ENCODE measurements around the gene IL34. TPM values are rescaled to one million over a fixed set of nuclear protein-coding genes. Genes with fewer than 3 reads are reported as not detected.

IL34 gene
- total RNA-seq, 6 donors from 2014 or later: 3.0 to 32.1 (median 14.8) TPM

DNA sequence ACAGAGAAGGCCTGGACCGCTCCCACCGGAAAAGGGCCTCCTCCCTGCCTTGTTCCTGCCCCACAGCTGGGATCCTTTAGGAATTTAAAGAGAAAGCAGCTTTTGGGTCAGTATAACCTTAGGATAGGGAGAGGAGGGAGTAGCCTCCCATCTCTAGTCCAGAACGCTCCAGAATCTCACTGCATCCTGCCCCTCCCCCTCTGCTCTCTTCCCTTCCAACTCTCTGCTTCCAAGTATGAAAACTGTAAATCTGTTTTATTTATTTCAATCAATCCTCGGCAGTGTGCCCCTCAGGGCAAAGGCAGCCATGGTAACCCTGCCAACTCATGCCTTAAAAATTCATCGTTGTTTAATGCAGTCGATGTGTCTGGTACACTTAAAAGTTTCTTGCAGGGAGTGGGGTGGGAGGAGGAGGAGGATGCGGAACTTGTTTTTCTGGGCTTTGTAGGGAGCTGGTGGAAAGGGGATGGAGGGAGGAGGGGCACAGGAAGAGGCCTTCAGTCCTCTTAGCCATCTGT is 60.6 kb downstream of the IL34 start:
- Histone ChIP-seq H3K4me3 (no peak overlapping the region), H3K27me3 (no peaks in the 10 kb centered on the region), H3K27ac (peak overlapping the region; percentile 10 to 86 (median 46)), H3K4me1 (peaks cover 46 to 85% (median 65%) of the 10 kb centered on the region in 4 donors), H3K36me3 (peaks cover 0 to 11% (median 0%) of the 10 kb centered on the region in 4 donors), H3K9me3 (no peaks in the 10 kb centered on the region)
- no peak for TF ChIP-seq POLR2AphosphoS5 (IDR thresholded peaks at IDR 0.05)
- TF ChIP-seq POLR2A (IDR thresholded peaks at IDR 0.05): no peak
- TF ChIP-seq EP300 (IDR thresholded peaks at IDR 0.05): no peak
- no peak for TF ChIP-seq CTCF (IDR thresholded peaks at IDR 0.05)
- 49% methylated on average over 7 of the region's 7 CpGs for WGBS, 2 donors
- DNase-seq (no peak), ATAC-seq (ENCODE audit: low FRiP score in 2 of 2) (no peak)

DNA sequence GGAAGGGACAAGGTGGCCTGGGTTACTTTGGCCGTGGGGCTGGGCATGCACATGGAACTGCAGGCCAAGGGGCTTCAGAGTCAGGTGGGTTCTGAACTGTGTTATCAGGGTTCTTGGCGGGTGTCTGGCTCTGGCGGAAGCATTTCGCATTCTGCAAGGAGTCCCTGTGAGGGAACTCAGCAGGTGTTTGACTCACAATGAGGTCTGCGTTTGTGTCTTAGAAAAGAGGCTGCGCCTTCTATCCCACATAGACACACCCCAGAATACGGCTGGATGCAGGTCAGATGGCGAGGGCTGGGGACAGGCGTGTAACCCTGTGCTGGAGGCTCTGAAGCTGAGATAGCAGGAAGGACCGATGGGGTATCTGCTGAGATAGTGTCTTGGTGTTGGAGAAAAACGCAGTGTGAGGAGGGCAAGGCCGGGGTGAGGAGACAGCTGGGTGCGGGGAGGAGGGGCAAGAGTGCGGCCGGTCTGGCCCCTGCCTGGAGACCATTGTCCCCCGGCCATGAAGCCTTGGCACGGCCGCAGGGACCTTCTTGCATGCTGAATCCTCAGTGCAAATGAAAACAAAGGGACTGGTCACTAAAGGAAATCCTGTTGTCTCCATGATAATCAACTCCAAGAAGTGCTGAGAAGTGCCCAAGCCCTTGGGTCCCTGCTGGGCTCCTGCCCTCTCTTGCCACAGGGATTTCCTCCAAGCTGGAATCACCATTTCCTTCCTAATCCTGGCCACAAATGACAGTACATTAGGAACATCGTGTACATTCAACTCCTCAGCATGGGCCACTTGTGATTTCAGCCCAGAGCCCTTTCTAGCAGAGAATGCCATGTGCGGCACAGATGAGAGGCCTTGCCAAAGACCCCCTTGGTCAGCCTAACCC is 62.2 kb downstream of the IL34 start:
- WGBS, 2 donors: 71 to 74% methylated on average over 20 of the region's 20 CpGs
- ATAC-seq (ENCODE audit: low FRiP score in 2 of 2): no peak

DNA sequence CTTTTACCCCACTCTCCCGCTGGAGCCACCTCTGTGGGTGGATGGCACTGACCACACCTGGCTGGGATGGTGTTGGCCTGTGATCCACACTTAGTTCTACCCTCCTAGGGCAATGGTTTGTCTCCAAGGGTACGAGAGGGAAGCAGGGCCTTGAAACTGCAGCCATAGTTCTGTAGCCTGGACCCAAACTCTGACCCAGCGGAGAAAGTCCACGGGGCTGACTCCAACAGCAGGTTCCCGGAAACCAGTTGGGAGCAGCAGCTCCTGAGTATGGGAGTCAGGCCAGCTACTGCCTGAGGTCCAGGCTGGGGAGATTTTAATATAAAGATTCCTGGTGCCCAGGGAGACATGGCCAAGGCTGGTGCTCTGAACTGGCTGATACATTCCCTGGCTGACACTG is 63.1 kb downstream of the IL34 start:
- Histone ChIP-seq H3K27me3 (no peaks in the 10 kb centered on the region), H3K4me1 (peaks cover 33 to 73% (median 47%) of the 10 kb centered on the region in 4 donors)
- WGBS, 2 donors: 63 to 91% methylated on average over 4 to 5 of the region's 5 CpGs

More for the DNA sequence above, 62.2 kb downstream of the IL34 start:
- Histone ChIP-seq H3K4me3 (no peak overlapping the region), H3K4me1 (peaks cover 38 to 77% (median 53%) of the 10 kb centered on the region in 4 donors), H3K27ac (peak overlapping the region; percentile 52 to 86 (median 70)), H3K27me3 (no peaks in the 10 kb centered on the region), H3K36me3 (peaks cover 0 to 11% (median 0%) of the 10 kb centered on the region in 4 donors), H3K9me3 (no peaks in the 10 kb centered on the region)
- no peak for DNase-seq
- peak; percentile 30 to 70 for TF ChIP-seq POLR2AphosphoS5 (IDR thresholded peaks at IDR 0.05)
- no peak for TF ChIP-seq CTCF (IDR thresholded peaks at IDR 0.05)
- peak in 2 of 4 donors; percentile 20 to 69 for TF ChIP-seq EP300 (IDR thresholded peaks at IDR 0.05)

GRCh38 chr16:70709942-70710341 is 63.6 kb downstream of the IL34 start:
- Histone ChIP-seq H3K27me3 (no peaks in the 10 kb centered on the region), H3K27ac (peak overlapping the region; percentile 52 to 86 (median 70)), H3K9me3 (no peaks in the 10 kb centered on the region), H3K4me1 (peaks cover 38 to 73% (median 50%) of the 10 kb centered on the region in 4 donors), H3K4me3 (no peak overlapping the region), H3K36me3 (peaks cover 0 to 11% (median 0%) of the 10 kb centered on the region in 4 donors)
- ATAC-seq (ENCODE audit: low FRiP score in 2 of 2) (no peak), DNase-seq (peak in 1 of 2 donors; percentile 68)
- TF ChIP-seq CTCF (IDR thresholded peaks at IDR 0.05): peak in 1 of 6 experiments; percentile 11
- no peak for TF ChIP-seq POLR2AphosphoS5 (IDR thresholded peaks at IDR 0.05)
- no peak for TF ChIP-seq POLR2A (IDR thresholded peaks at IDR 0.05)
- TF ChIP-seq EP300 (IDR thresholded peaks at IDR 0.05): no peak
- WGBS, 2 donors: 46% methylated on average over 7 of the region's 7 CpGs; no CpG with 5 or more reads in 1 of the 2 donors

More for the DNA sequence above, 63.1 kb downstream of the IL34 start:
- DNase-seq (no peak), ATAC-seq (ENCODE audit: low FRiP score in 2 of 2) (no peak)
- H3K36me3 ChIP-seq: peaks cover 0 to 11% (median 0%) of the 10 kb centered on the region in 4 donors
- peak overlapping the region; percentile 52 to 86 (median 70) for H3K27ac ChIP-seq
- no peak overlapping the region for H3K4me3 ChIP-seq
- no peaks in the 10 kb centered on the region for H3K9me3 ChIP-seq
- no peak for TF ChIP-seq POLR2A (IDR thresholded peaks at IDR 0.05)

Other genes starting within 250 kb of the IL34 start
- 10 to 100 TPM; 12.5 to 50.3 (median 26.1) TPM for gene ST3GAL2, start 207.5 kb upstream of the IL34 start, total RNA-seq
- 10 to 100 TPM; 16.0 to 51.3 (median 24.5) TPM for gene FCSK, start 192.0 kb upstream of the IL34 start, total RNA-seq
- gene COG4, start 123.0 kb upstream of the IL34 start, total RNA-seq: 100 to 1,000 TPM in 1 of 6 donors, 10 to 100 TPM in 5; 35.0 to 111 (median 59.6) TPM
- gene SF3B3, start 122.7 kb upstream of the IL34 start, total RNA-seq: 100 to 1,000 TPM in 3 of 6 donors, 10 to 100 TPM in 3; 63.9 to 168 (median 105) TPM
- 100 to 1,000 TPM in 1 of 6 donors, 10 to 100 TPM in 5; 40.7 to 202 (median 72.4) TPM for gene MTSS2, start 39.5 kb downstream of the IL34 start, total RNA-seq
- gene VAC14, start 154.6 kb downstream of the IL34 start, total RNA-seq: 100 to 1,000 TPM in 2 of 6 donors, 10 to 100 TPM in 4; 39.6 to 145 (median 57.4) TPM

Measured in upper lobe of left lung (tissue), 6 donors.